PC-3 (cell line): ENCODE data around the gene ACBD6. TPM values are rescaled to one million over a fixed set of nuclear protein-coding genes. Genes with fewer than 3 reads are reported as not detected.

Experiments
- ATAC-seq: fragments of 200-7000 bp; cut with Tn5 transposase; 2 replicates; pipeline ENCODE4 v1.9.1; 2020; ENCODE audit warnings: mild to moderate bottlenecking, moderate library complexity
- BruUV-seq: library from RNA; stranded (reverse); fragments of 400-500 nt; replicated peaks from 2 replicates; lab custom pipeline; 2021; lab: Mats Ljungman, UMichigan
- CTCF ChIA-PET: fragments of 300-600 bp; sonication (Branson Sonifier 250); formaldehyde crosslinking; loops from one replicate; lab custom pipeline; 2022; ENCODE audit warnings: antibody characterized with exemption; lab: Charles Lee
- POLR2A ChIA-PET: fragments of 300-600 bp; sonication (Branson Sonifier 250); formaldehyde crosslinking; loops from one replicate; lab custom pipeline; 2022; ENCODE audit warnings: antibody characterized with exemption; ENCODE audit not compliant: unreplicated experiment; lab: Charles Lee
- DNase-seq: peaks from one replicate; pipeline ENCODE4 v3.0.0-alpha.2; 2015
- H2AFZ ChIP-seq: fragments of 300-600 bp; sonication (generic); 2 replicates; pipeline ENCODE4 v1.6.0; 2016; ENCODE audit warnings: antibody characterized with exemption, low read length
- H3F3A ChIP-seq: fragments of 300-600 bp; sonication (generic); one replicate; pipeline ENCODE4 v1.6.0; 2017; ENCODE audit warnings: antibody characterized with exemption, low read length, control low read depth, mild to moderate bottlenecking; ENCODE audit not compliant: unreplicated experiment
- H3K27ac ChIP-seq: fragments of 300-600 bp; sonication (generic); 2 replicates; pipeline ENCODE4 v1.5.1; 2016; ENCODE audit warnings: mild to moderate bottlenecking, low read length
- H3K27me3 ChIP-seq: fragments of 300-600 bp; sonication (generic); 2 replicates; pipeline ENCODE4 v1.6.1; 2016; ENCODE audit warnings: low read length, mixed read lengths
- H3K36me3 ChIP-seq: fragments of 300-600 bp; sonication (generic); 2 replicates; pipeline ENCODE4 v1.6.1; 2016; ENCODE audit warnings: low read depth, mixed run types, low read length, mixed read lengths
- H3K4me1 ChIP-seq: fragments of 300-600 bp; sonication (generic); 2 replicates; pipeline ENCODE4 v1.5.1; 2016; ENCODE audit warnings: low read length; ENCODE audit not compliant: insufficient read depth
- H3K4me2 ChIP-seq: fragments of 300-600 bp; sonication (generic); 2 replicates; pipeline ENCODE4 v1.6.0; 2016; ENCODE audit warnings: low read length
- H3K4me3 ChIP-seq: fragments of 300-600 bp; sonication (generic); 2 replicates; pipeline ENCODE4 v1.5.1; 2016; ENCODE audit warnings: mild to moderate bottlenecking, low read length, mixed read lengths
- H3K79me2 ChIP-seq: fragments of 300-600 bp; sonication (generic); 2 replicates; pipeline ENCODE4 v1.6.1; 2017; ENCODE audit warnings: low read length, mixed read lengths
- H3K9ac ChIP-seq: fragments of 300-600 bp; sonication (generic); 2 replicates; pipeline ENCODE4 v1.6.0; 2016; ENCODE audit warnings: mild to moderate bottlenecking, low read length
- H3K9me2 ChIP-seq: fragments of 300-600 bp; sonication (generic); replicated peaks from 2 replicates; pipeline ENCODE4 v1.6.1; 2016; ENCODE audit warnings: mixed run types, low read length, mixed read lengths
- H3K9me3 ChIP-seq: fragments of 300-600 bp; sonication (generic); 2 replicates; pipeline ENCODE4 v1.6.1; 2016; ENCODE audit warnings: low read length, mixed read lengths
- H4K20me1 ChIP-seq: fragments of 300-600 bp; sonication (generic); 2 replicates; pipeline ENCODE4 v1.6.1; 2016; ENCODE audit warnings: low read length, mixed read lengths
- CTCF ChIP-seq: fragments of 300-600 bp; sonication (generic); conservative IDR thresholded peaks from 2 replicates; pipeline ENCODE4 v1.5.1; 2017; ENCODE audit warnings: antibody characterized with exemption, low read depth, mild to moderate bottlenecking, low read length
- EZH2 ChIP-seq: fragments of 300-600 bp; sonication (generic); IDR thresholded peaks from one replicate; pipeline ENCODE4 v1.6.1; 2017; ENCODE audit warnings: antibody characterized with exemption, mild to moderate bottlenecking, low read length; ENCODE audit not compliant: unreplicated experiment
- EZH2phosphoT487 ChIP-seq: fragments of 300-600 bp; sonication (generic); IDR thresholded peaks from 2 replicates; pipeline ENCODE4 v1.6.1; 2018; ENCODE audit warnings: mild to moderate bottlenecking, antibody characterized with exemption, low read length, borderline replicate concordance
- intact Hi-C: fragments of 100-400 bp; cut with micrococcal nuclease; formaldehyde crosslinking; loops from 2 replicates; pipeline ENCODE4 v1.9.0; 2023
- total RNA-seq: library from RNA; depleted of rRNA; stranded (reverse); fragments of >200 nt; gene quantifications from 2 replicates; pipeline ENCODE4 v1.2.3, GENCODE V29; 2014

ACBD6 gene
- total RNA-seq, 1 experiment from 2014 or later = 43.3 TPM

- ChIA-PET POLR2A (no interaction called here), CTCF (no interaction called here)
- Histone ChIP-seq H3K27ac (no peak overlapping the region), H3K4me2 (no peak overlapping the region), H3K79me2 (no peaks in the 10 kb centered on the region), H2AFZ (no peak overlapping the region), H3K9me3 (no peaks in the 10 kb centered on the region), H3K27me3 (no peaks in the 10 kb centered on the region), H3K4me1 (no peaks in the 10 kb centered on the region), H3F3A (no peaks in the 10 kb centered on the region), H3K36me3 (no peaks in the 10 kb centered on the region), H4K20me1 (no peaks in the 10 kb centered on the region), H3K9me2 (no peaks in the 10 kb centered on the region), H3K9ac (no peak overlapping the region), H3K4me3 (no peak overlapping the region)
- intact Hi-C loops = no loop called here
- TF ChIP-seq EZH2 (no peak), EZH2phosphoT487 (no peak), CTCF (no peak)
- DNase-seq (no peak), ATAC-seq (no peak)
- no TSS peak for BruUV-seq
These were observed 57.9 kb downstream of the ACBD6 start for GRCh38 chr1:180444522-180444921.

GRCh38 chr1:180440335-180440734 lies 62.0 kb downstream of the ACBD6 start:
- CTCF ChIA-PET = no interaction called here
- intact Hi-C loops = no loop called here
- H3K27ac ChIP-seq = no peak overlapping the region
- H3K27me3 ChIP-seq = no peaks in the 10 kb centered on the region
- H3K4me3 ChIP-seq = no peak overlapping the region
- ATAC-seq (no peak), DNase-seq (no peak)
- H3K9me3 ChIP-seq = no peaks in the 10 kb centered on the region
- TF ChIP-seq EZH2 = no peak
- no peak for TF ChIP-seq EZH2phosphoT487
- no peak for TF ChIP-seq CTCF
- no TSS peak for BruUV-seq
- no peaks in the 10 kb centered on the region for H3F3A ChIP-seq
- H3K9me2 ChIP-seq = no peaks in the 10 kb centered on the region
- no peaks in the 10 kb centered on the region for H3K36me3 ChIP-seq
- H3K9ac ChIP-seq = no peak overlapping the region
- H3K79me2 ChIP-seq = no peaks in the 10 kb centered on the region
- H3K4me2 ChIP-seq = no peak overlapping the region
- POLR2A ChIA-PET = no interaction called here
- H3K4me1 ChIP-seq = no peaks in the 10 kb centered on the region
- no peak overlapping the region for H2AFZ ChIP-seq
- H4K20me1 ChIP-seq = no peaks in the 10 kb centered on the region

- CTCF ChIA-PET = no interaction called here
- Histone ChIP-seq H3K36me3 (no peaks in the 10 kb centered on the region), H2AFZ (no peak overlapping the region), H3K27ac (no peak overlapping the region), H3K27me3 (no peaks in the 10 kb centered on the region), H3F3A (no peaks in the 10 kb centered on the region), H3K9ac (no peak overlapping the region), H3K9me3 (no peaks in the 10 kb centered on the region), H3K9me2 (no peaks in the 10 kb centered on the region), H3K4me1 (no peaks in the 10 kb centered on the region), H4K20me1 (no peaks in the 10 kb centered on the region), H3K4me3 (no peak overlapping the region), H3K4me2 (no peak overlapping the region), H3K79me2 (peaks cover 17% of the 10 kb centered on the region)
- DNase-seq = no peak
- POLR2A ChIA-PET = no interaction called here
- intact Hi-C loops = no loop called here
- ATAC-seq = no peak
- TF ChIP-seq EZH2phosphoT487 (no peak), EZH2 (no peak), CTCF (no peak)
- no TSS peak for BruUV-seq
These were observed 66.8 kb downstream of the ACBD6 start for GRCh38 chr1:180435566-180435965.
